Measurements from ENCODE around the gene NTMT1. TPM values are rescaled to one million over a fixed set of nuclear protein-coding genes. Genes with fewer than 3 reads are reported as not detected.

Gene NTMT1
- total and polyA plus RNA-seq, 9 of the 15 experiments (the other 6 are each of a cell fraction or from before 2014, with no cell fraction given): 42.1 to 116 (median 74.7) TPM

DNA sequence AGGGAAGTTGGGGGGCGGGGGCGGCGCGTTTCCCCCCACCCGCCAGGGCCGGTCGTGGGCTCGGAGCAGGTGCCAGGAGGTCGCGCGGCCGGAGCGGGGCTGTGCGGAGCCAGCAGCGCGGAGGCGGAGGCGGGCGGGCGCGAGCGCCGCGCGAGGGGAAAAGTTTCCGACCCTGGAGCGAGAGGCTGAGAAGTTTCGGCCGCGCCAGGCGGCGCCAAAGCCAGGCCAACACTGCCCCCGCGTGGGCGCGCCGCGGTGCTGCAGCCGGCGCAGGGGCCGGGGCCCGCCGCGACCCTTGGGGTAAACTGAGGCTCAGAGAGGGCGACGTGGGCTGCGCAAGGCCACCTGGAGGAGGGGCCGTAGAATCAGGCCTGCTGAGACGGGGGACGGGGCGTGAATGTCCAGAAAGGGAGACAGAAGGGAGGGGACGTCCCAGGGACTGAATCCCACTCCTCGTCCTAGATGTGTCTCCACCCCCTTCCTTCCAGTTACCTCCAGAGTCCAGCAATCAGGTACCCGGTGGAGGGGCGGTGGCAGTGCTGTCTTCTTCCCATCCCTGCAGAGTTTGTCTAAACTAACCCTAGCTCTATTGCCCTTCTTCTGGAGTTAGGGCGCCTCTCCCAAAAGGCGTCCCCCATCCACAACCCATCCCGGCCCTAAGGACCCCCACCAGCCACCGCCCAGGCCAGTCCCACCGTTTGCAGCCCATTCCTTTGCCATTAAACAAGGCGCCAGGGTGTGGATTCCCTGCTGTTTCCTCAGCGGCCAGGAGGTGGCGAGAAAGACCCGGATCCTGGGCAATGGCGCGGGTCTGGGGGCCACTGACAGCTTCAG, 15.3 kb upstream of the NTMT1 start (continued):
- TF ChIP-seq, protein P1, sequence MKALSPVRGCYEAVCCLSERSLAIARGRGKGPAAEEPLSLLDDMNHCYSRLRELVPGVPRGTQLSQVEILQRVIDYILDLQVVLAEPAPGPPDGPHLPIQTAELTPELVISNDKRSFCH (CRISPR knock-in tag; IDR thresholded peaks at IDR 0.05): no peak
- TF ChIP-seq, protein P1 (tag; IDR thresholded peaks at IDR 0.05): no peak; the same call in 1 of the 2 replicates
- TF ChIP-seq, protein P2, sequence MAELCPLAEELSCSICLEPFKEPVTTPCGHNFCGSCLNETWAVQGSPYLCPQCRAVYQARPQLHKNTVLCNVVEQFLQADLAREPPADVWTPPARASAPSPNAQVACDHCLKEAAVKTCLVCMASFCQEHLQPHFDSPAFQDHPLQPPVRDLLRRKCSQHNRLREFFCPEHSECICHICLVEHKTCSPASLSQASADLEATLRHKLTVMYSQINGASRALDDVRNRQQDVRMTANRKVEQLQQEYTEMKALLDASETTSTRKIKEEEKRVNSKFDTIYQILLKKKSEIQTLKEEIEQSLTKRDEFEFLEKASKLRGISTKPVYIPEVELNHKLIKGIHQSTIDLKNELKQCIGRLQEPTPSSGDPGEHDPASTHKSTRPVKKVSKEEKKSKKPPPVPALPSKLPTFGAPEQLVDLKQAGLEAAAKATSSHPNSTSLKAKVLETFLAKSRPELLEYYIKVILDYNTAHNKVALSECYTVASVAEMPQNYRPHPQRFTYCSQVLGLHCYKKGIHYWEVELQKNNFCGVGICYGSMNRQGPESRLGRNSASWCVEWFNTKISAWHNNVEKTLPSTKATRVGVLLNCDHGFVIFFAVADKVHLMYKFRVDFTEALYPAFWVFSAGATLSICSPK (IDR thresholded peaks at IDR 0.05; ENCODE audit: borderline replicate concordance): no peak
- TF ChIP-seq HDAC2 (IDR thresholded peaks at IDR 0.05): no peak
- no peak for TF ChIP-seq TGIF2 (CRISPR knock-in tag; IDR thresholded peaks at IDR 0.05)
- no peak for TF ChIP-seq ZFP1 (CRISPR knock-in tag; IDR thresholded peaks at IDR 0.05)
- TF ChIP-seq WHSC1 (IDR thresholded peaks at IDR 0.05; ENCODE audit: low read length): no peak
- TF ChIP-seq KAT7 (CRISPR knock-in tag; IDR thresholded peaks at IDR 0.05; ENCODE audit: borderline replicate concordance): no peak
- no peak for TF ChIP-seq SIX5 (IDR thresholded peaks at IDR 0.05; ENCODE audit: borderline replicate concordance in 1 of 2, insufficient read depth in 1 of 2, low read depth in 1 of 2, low read length in 2 of 2)
- no peak for TF ChIP-seq POLR3A (IDR thresholded peaks at IDR 0.05; ENCODE audit: borderline replicate concordance, extremely low read depth, insufficient read depth, insufficient read length)
- TF ChIP-seq GATA2 (CRISPR knock-in tag; IDR thresholded peaks at IDR 0.05): no peak
- no peak for TF ChIP-seq ZNF79 (CRISPR knock-in tag; IDR thresholded peaks at IDR 0.05; ENCODE audit: low read depth)
- TF ChIP-seq HMG20B (CRISPR knock-in tag; IDR thresholded peaks at IDR 0.05): no peak
- TF ChIP-seq, protein P3, sequence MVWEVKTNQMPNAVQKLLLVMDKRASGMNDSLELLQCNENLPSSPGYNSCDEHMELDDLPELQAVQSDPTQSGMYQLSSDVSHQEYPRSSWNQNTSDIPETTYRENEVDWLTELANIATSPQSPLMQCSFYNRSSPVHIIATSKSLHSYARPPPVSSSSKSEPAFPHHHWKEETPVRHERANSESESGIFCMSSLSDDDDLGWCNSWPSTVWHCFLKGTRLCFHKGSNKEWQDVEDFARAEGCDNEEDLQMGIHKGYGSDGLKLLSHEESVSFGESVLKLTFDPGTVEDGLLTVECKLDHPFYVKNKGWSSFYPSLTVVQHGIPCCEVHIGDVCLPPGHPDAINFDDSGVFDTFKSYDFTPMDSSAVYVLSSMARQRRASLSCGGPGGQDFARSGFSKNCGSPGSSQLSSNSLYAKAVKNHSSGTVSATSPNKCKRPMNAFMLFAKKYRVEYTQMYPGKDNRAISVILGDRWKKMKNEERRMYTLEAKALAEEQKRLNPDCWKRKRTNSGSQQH (CRISPR knock-in tag; IDR thresholded peaks at IDR 0.05): no peak

All from K562 (cell line).